ENCODE measurements around the gene HOXA11.

DNA sequence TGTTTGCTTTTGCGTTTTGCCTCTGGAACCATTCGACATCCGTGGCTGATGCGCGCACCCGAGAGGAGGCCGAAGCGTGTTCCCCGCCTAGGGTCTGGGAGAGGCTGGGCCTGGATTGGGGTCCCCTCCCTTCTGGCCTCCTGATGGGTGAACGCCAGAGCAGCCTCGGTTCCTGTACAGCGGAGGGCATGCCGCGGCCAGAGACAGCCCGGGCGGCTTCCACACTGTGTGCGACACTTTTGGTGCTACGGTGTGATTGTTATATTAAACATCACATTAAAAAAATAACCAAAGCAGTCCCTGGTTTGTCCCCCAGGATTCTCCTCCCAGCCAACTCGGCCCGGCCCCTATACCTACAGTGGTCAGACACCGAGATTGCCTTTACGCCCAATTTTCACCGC is 24.9 kb downstream of the HOXA11 start:
- TF ChIP-seq, protein P1, sequence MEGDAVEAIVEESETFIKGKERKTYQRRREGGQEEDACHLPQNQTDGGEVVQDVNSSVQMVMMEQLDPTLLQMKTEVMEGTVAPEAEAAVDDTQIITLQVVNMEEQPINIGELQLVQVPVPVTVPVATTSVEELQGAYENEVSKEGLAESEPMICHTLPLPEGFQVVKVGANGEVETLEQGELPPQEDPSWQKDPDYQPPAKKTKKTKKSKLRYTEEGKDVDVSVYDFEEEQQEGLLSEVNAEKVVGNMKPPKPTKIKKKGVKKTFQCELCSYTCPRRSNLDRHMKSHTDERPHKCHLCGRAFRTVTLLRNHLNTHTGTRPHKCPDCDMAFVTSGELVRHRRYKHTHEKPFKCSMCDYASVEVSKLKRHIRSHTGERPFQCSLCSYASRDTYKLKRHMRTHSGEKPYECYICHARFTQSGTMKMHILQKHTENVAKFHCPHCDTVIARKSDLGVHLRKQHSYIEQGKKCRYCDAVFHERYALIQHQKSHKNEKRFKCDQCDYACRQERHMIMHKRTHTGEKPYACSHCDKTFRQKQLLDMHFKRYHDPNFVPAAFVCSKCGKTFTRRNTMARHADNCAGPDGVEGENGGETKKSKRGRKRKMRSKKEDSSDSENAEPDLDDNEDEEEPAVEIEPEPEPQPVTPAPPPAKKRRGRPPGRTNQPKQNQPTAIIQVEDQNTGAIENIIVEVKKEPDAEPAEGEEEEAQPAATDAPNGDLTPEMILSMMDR (IDR thresholded peaks at IDR 0.05 in 4 of 5, conservative IDR thresholded peaks at IDR 0.05 in 1 of 5), result no peak
- no peak for TF ChIP-seq POLR2A (IDR thresholded peaks at IDR 0.05)

All from gastrocnemius medialis (tissue), 4 donors.